Neural progenitor cell (in vitro differentiated cells): ENCODE results near the gene CAGE1. TPM values are rescaled to one million over a fixed set of nuclear protein-coding genes. Genes with fewer than 3 reads are reported as not detected.

Source experiments
- DNase-seq: peaks from one replicate; pipeline ENCODE4 v3.0.0-alpha.2; 2016; ENCODE audit warnings: low spot score
- H2AFZ ChIP-seq: fragments of 200-600 bp; sonication (generic); replicated peaks from 2 replicates; pipeline ENCODE4 v1.6.1; 2016; ENCODE audit warnings: antibody characterized with exemption
- H3F3A ChIP-seq: fragments of 200-600 bp; sonication (generic); 2 replicates; pipeline ENCODE4 v1.6.1; 2016; ENCODE audit warnings: antibody characterized with exemption, low read depth
- H3K27ac ChIP-seq: fragments of 200-600 bp; sonication (generic); 2 replicates; pipeline ENCODE4 v1.5.1; 2016; ENCODE audit warnings: mild to moderate bottlenecking
- H3K27me3 ChIP-seq: fragments of 200-600 bp; sonication (generic); 2 replicates; pipeline ENCODE4 v1.6.1; 2016; ENCODE audit warnings: mild to moderate bottlenecking, moderate library complexity
- H3K36me3 ChIP-seq: fragments of 200-600 bp; sonication (generic); 2 replicates; pipeline ENCODE4 v1.5.1; 2016
- H3K4me1 ChIP-seq: fragments of 200-600 bp; sonication (generic); 2 replicates; pipeline ENCODE4 v1.6.1; 2016; ENCODE audit warnings: mixed run types
- H3K4me2 ChIP-seq: fragments of 200-600 bp; sonication (generic); 2 replicates; pipeline ENCODE4 v1.6.1; 2016
- H3K4me3 ChIP-seq: fragments of 200-600 bp; sonication (generic); 2 replicates; pipeline ENCODE4 v1.5.1; 2016
- H3K79me2 ChIP-seq: fragments of 200-600 bp; sonication (generic); 2 replicates; pipeline ENCODE4 v1.6.1; 2016; ENCODE audit warnings: low read depth
- H3K9ac ChIP-seq: fragments of 200-600 bp; sonication (generic); 2 replicates; pipeline ENCODE4 v1.6.1; 2016
- H3K9me3 ChIP-seq: fragments of 200-600 bp; sonication (generic); 2 replicates; pipeline ENCODE4 v1.5.1; 2016; ENCODE audit warnings: low read depth
- H4K20me1 ChIP-seq: fragments of 200-600 bp; sonication (generic); 2 replicates; pipeline ENCODE4 v1.6.1; 2016; ENCODE audit warnings: low read depth
- H3K27ac Mint-ChIP-seq: 3 replicates; pipeline ENCODE4 v1.8.0; 2021; ENCODE audit warnings: mixed read lengths
- H3K27me3 Mint-ChIP-seq: 2 replicates; pipeline ENCODE4 v1.8.0; 2022; ENCODE audit warnings: low read depth, mild to moderate bottlenecking, inconsistent platforms, moderate library complexity, mixed read lengths; ENCODE audit not compliant: insufficient read depth
- H3K36me3 Mint-ChIP-seq: 3 replicates; pipeline ENCODE4 v1.8.0; 2021; ENCODE audit warnings: mixed read lengths
- H3K4me1 Mint-ChIP-seq: 3 replicates; pipeline ENCODE4 v1.8.0; 2021; ENCODE audit warnings: mixed read lengths
- H3K4me3 Mint-ChIP-seq: 3 replicates; pipeline ENCODE4 v1.8.0; 2021; ENCODE audit warnings: mild to moderate bottlenecking, moderate library complexity, mixed read lengths
- H3K9me3 Mint-ChIP-seq: 3 replicates; pipeline ENCODE4 v1.8.0; 2020; ENCODE audit warnings: mixed read lengths
- CTCF ChIP-seq: fragments of 200-600 bp; sonication (generic); IDR thresholded peaks from 2 replicates; pipeline ENCODE4 v1.5.1; 2017; ENCODE audit warnings: antibody characterized with exemption, mild to moderate bottlenecking
- EZH2 ChIP-seq: fragments of 200-600 bp; sonication (generic); IDR thresholded peaks from 2 replicates; pipeline ENCODE4 v1.6.1; 2017; ENCODE audit warnings: antibody characterized with exemption, mild to moderate bottlenecking, moderate library complexity
- EZH2phosphoT487 ChIP-seq: fragments of 200-600 bp; sonication (generic); IDR thresholded peaks from 2 replicates; pipeline ENCODE4 v1.6.1; 2017; ENCODE audit warnings: antibody characterized with exemption
- total RNA-seq: library from RNA; depleted of rRNA; stranded (reverse); fragments of >200 nt; gene quantifications from 2 replicates; pipeline ENCODE4 v1.2.3, GENCODE V29; 2015; ENCODE audit warnings: low replicate concordance

CAGE1 gene
- total RNA-seq, 1 donor from 2014 or later: not detected

GRCh38 chr6:7425808-7426190 is 36.3 kb upstream of the CAGE1 start:
- H3K9me3 ChIP-seq: no peaks in the 10 kb centered on the region
- no peak overlapping the region for H3K9ac ChIP-seq
- H3K4me3 ChIP-seq: no peak overlapping the region
- Mint-ChIP-seq H3K36me3 (no peaks in the 10 kb centered on the region), H3K4me1 (no peaks in the 10 kb centered on the region), H3K4me3 (no peak overlapping the region), H3K27ac (no peak overlapping the region), H3K27me3 (no peaks in the 10 kb centered on the region), H3K9me3 (peaks cover 3% of the 10 kb centered on the region)
- TF ChIP-seq CTCF: no peak
- no peak for TF ChIP-seq EZH2
- no peak for TF ChIP-seq EZH2phosphoT487
- H3K27ac ChIP-seq: no peak overlapping the region
- H3K27me3 ChIP-seq: no peaks in the 10 kb centered on the region
- H3K4me2 ChIP-seq: no peak overlapping the region
- no peaks in the 10 kb centered on the region for H4K20me1 ChIP-seq
- no peak for DNase-seq
- H3K36me3 ChIP-seq: no peaks in the 10 kb centered on the region
- no peaks in the 10 kb centered on the region for H3K79me2 ChIP-seq
- no peaks in the 10 kb centered on the region for H3F3A ChIP-seq
- no peaks in the 10 kb centered on the region for H3K4me1 ChIP-seq
- no peak overlapping the region for H2AFZ ChIP-seq

GRCh38 chr6:7424967-7425807 is 35.6 kb upstream of the CAGE1 start:
- Histone ChIP-seq H3K27ac (no peak overlapping the region), H3K36me3 (no peaks in the 10 kb centered on the region), H3K4me3 (no peak overlapping the region), H2AFZ (no peak overlapping the region), H3K79me2 (no peaks in the 10 kb centered on the region), H3K9ac (no peak overlapping the region), H3K4me1 (no peaks in the 10 kb centered on the region), H3K4me2 (no peak overlapping the region), H3K9me3 (no peaks in the 10 kb centered on the region), H4K20me1 (no peaks in the 10 kb centered on the region), H3K27me3 (no peaks in the 10 kb centered on the region), H3F3A (no peaks in the 10 kb centered on the region)
- Mint-ChIP-seq H3K4me1 (no peaks in the 10 kb centered on the region), H3K27me3 (no peaks in the 10 kb centered on the region), H3K36me3 (no peaks in the 10 kb centered on the region), H3K9me3 (peaks cover 3% of the 10 kb centered on the region), H3K27ac (no peak overlapping the region), H3K4me3 (no peak overlapping the region)
- no peak for DNase-seq
- no peak for TF ChIP-seq EZH2phosphoT487
- TF ChIP-seq EZH2: no peak
- TF ChIP-seq CTCF: peak; percentile 51

GRCh38 chr6:7424058-7424457 is 34.5 kb upstream of the CAGE1 start:
- Histone ChIP-seq H2AFZ (no peak overlapping the region), H3K4me1 (no peaks in the 10 kb centered on the region), H3K36me3 (no peaks in the 10 kb centered on the region), H4K20me1 (no peaks in the 10 kb centered on the region), H3K9me3 (no peaks in the 10 kb centered on the region), H3F3A (no peaks in the 10 kb centered on the region), H3K4me2 (no peak overlapping the region), H3K79me2 (no peaks in the 10 kb centered on the region), H3K4me3 (no peak overlapping the region), H3K27me3 (no peaks in the 10 kb centered on the region), H3K9ac (no peak overlapping the region), H3K27ac (no peak overlapping the region)
- no peak for TF ChIP-seq EZH2phosphoT487
- TF ChIP-seq EZH2: no peak
- TF ChIP-seq CTCF: no peak
- Mint-ChIP-seq H3K27me3 (no peaks in the 10 kb centered on the region), H3K36me3 (no peaks in the 10 kb centered on the region), H3K27ac (no peak overlapping the region), H3K4me3 (no peak overlapping the region), H3K9me3 (peaks cover 3% of the 10 kb centered on the region), H3K4me1 (no peaks in the 10 kb centered on the region)
- no peak for DNase-seq
